ENCODE measurements around the gene TBC1D5.

TBC1D5 gene

DNA sequence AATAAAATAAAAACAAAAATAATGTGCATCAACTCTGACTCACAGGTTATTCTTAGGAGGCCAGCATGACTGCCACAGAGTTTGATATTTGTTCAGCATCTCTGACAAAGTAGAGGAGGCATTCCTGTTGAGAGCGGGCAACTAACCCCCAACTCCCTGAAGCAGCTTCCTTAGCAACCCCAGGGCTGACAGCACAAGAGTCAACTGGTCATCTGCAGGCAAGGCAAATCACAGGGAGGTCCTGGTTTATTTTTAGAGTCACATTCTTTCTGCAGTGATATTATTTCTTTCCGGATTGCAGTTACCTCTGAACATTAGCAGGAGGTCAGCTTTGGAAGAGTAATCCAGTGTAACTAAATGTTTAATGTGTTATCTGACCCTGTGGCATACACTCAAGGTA, 584.7 kb downstream of the TBC1D5 start:
- no peak for DNase-seq
- in situ Hi-C loops (cut with HindIII; ENCODE audit: low pct_ligation_motif_present, low pct_unique_long_range_greater_than_20kb, low sequenced_read_pairs), result no loop called here

GRCh38 chr3:17156864-17157263, 585.6 kb downstream of the TBC1D5 start:
- DNase-seq, result no peak
- in situ Hi-C loops (cut with HindIII; ENCODE audit: low pct_ligation_motif_present, low pct_unique_long_range_greater_than_20kb, low sequenced_read_pairs), result no loop called here

- in situ Hi-C loops (cut with HindIII; ENCODE audit: low pct_ligation_motif_present, low pct_unique_long_range_greater_than_20kb, low sequenced_read_pairs), result no loop called here
- no peak for DNase-seq
Measured at GRCh38 chr3:17155951-17156350, 586.5 kb downstream of the TBC1D5 start.

DNA sequence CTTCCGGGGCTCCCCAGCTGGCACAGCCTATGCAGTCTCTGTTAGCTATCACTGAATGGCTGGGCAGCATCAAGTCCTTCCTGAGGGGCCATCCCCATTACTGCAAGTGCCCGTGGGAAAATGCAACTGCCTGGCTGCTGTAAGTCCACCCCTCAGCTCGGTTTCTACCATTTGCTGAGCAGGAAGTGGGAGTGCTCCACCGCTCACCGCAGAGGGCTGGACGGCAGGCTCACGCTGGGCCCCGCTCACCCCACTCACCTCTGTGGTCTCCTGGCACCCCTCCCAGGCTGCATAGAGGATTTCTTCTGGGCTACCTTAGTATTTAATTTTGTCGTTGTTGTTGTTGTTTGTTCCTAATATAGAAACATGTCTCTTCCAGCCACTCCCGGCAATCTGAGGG, 587.5 kb downstream of the TBC1D5 start:
- no peak for DNase-seq
- in situ Hi-C loops (cut with HindIII; ENCODE audit: low pct_ligation_motif_present, low pct_unique_long_range_greater_than_20kb, low sequenced_read_pairs), result no loop called here

GRCh38 chr3:17154221-17154620, 588.2 kb downstream of the TBC1D5 start:
- in situ Hi-C loops (cut with HindIII; ENCODE audit: low pct_ligation_motif_present, low pct_unique_long_range_greater_than_20kb, low sequenced_read_pairs), result no loop called here
- no peak for DNase-seq

GRCh38 chr3:17153209-17153608, 589.2 kb downstream of the TBC1D5 start:
- in situ Hi-C loops (cut with HindIII; ENCODE audit: low pct_ligation_motif_present, low pct_unique_long_range_greater_than_20kb, low sequenced_read_pairs), result no loop called here
- no peak for DNase-seq

GRCh38 chr3:17151598-17152373, 590.6 kb downstream of the TBC1D5 start:
- DNase-seq, result no peak
- in situ Hi-C loops (cut with HindIII; ENCODE audit: low pct_ligation_motif_present, low pct_unique_long_range_greater_than_20kb, low sequenced_read_pairs), result no loop called here

GRCh38 chr3:17149076-17149475, 593.4 kb downstream of the TBC1D5 start:
- DNase-seq, result no peak
- in situ Hi-C loops (cut with HindIII; ENCODE audit: low pct_ligation_motif_present, low pct_unique_long_range_greater_than_20kb, low sequenced_read_pairs), result no loop called here

- no peak for DNase-seq
- in situ Hi-C loops (cut with HindIII; ENCODE audit: low pct_ligation_motif_present, low pct_unique_long_range_greater_than_20kb, low sequenced_read_pairs), result no loop called here
Measured at GRCh38 chr3:17144665-17144993, 597.8 kb downstream of the TBC1D5 start.

GRCh38 chr3:17143893-17144664, 598.4 kb downstream of the TBC1D5 start:
- in situ Hi-C loops (cut with HindIII; ENCODE audit: low pct_ligation_motif_present, low pct_unique_long_range_greater_than_20kb, low sequenced_read_pairs), result no loop called here
- no peak for DNase-seq

DNA sequence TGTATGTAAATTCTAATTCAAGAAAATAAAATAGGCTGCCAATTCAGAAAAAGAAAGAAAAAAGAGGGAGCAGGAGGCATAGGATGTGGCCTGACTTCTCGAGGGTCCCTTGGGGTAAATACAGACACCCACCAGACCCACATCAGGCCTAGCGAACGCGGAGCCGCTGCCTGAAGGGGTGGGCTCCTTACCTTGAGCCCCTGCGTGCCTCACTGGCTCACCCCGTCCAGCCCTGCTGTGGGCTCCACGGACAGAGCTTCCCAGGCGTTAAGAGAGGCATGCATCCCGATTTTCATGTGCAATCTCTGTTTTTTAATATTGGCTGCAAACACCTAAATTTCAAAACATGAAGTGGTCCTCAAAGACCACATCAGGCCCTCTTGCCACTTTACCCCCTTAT, 599.9 kb downstream of the TBC1D5 start:
- DNase-seq, result no peak
- in situ Hi-C loops (cut with HindIII; ENCODE audit: low pct_ligation_motif_present, low pct_unique_long_range_greater_than_20kb, low sequenced_read_pairs), result no loop called here

DNA sequence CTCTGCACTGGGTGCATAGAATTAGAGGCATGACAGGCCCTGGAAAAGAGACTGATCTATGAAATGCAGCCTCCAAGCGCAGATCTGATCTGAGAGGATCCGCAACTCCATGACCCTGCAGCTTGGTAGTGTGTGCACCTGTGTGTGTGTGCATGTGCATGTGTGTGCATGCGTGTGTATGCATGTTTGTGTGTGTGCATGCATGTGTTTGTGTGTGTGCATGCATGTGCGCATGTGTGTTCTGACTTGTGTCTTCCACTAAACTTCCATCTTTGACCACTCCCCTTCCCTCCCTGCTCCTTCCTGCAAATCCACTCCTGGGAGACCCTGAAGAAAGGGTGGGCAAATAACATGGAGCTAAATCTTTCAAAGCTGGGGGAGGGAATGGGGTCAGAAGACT, 600.7 kb downstream of the TBC1D5 start:
- in situ Hi-C loops (cut with HindIII; ENCODE audit: low pct_ligation_motif_present, low pct_unique_long_range_greater_than_20kb, low sequenced_read_pairs), result no loop called here
- DNase-seq, result no peak

GRCh38 chr3:17140670-17141505, 601.5 kb downstream of the TBC1D5 start:
- in situ Hi-C loops (cut with HindIII; ENCODE audit: low pct_ligation_motif_present, low pct_unique_long_range_greater_than_20kb, low sequenced_read_pairs), result no loop called here
- no peak for DNase-seq

- DNase-seq, result no peak
- in situ Hi-C loops (cut with HindIII; ENCODE audit: low pct_ligation_motif_present, low pct_unique_long_range_greater_than_20kb, low sequenced_read_pairs), result no loop called here
Measured at GRCh38 chr3:17138246-17139039, 604.0 kb downstream of the TBC1D5 start.

DNA sequence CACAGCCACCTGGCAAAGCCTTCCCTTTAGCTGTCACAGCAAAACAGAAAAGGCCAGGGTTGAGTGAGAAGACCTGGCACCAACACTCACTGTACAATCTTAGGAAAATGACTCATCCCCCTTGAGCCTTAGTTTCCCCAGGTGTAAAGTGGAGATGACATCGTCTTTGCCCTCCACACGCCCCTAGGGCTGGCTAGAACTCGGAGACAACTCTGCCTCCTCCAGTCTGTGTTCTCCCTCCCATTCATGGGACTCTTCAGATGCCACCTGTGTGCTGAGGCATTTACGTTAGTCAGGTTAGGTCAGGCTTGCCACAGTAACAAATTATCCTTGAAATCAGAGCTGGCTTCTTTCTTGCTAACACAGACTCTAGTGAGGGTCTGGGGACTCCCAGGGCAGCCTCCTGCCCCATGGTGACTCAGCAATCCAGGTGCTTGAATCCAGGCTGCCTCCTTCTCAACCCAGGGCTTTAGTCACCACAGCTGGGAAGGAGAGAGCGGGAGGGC, 605.1 kb downstream of the TBC1D5 start:
- in situ Hi-C loops (cut with HindIII; ENCODE audit: low pct_ligation_motif_present, low pct_unique_long_range_greater_than_20kb, low sequenced_read_pairs), result no loop called here

DNA sequence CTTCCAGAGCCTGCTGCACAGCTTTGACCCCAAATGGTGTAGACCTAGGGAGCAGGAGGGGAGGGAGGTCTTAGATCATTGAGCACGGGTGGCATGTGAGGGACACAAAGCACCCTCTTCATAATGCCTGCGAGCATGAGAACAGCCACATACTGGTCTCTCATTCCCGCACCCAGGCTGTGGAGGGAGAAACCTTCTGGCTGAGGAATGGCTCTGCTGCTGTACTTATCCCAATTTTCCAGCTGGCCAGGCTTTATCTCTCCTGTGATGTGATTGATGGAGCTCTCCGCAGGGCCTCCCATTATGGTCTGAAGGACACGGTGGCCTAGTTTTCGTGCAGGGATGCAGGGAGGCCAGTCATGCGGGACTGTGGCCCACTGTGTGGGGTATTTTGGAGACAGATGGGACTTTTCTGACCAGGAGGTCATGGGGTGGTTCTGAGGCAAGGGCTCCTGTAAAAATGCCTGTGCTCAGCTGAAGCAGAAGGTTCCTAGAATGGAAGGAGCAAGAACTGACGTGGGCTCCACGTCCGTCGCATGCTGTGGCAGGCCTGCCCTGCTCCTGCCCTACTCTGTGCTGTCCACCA, 606.2 kb downstream of the TBC1D5 start:
- no peak for DNase-seq
- in situ Hi-C loops (cut with HindIII; ENCODE audit: low pct_ligation_motif_present, low pct_unique_long_range_greater_than_20kb, low sequenced_read_pairs), result no loop called here

More for the DNA sequence above, 605.1 kb downstream of the TBC1D5 start:
- DNase-seq, result no peak

DNA sequence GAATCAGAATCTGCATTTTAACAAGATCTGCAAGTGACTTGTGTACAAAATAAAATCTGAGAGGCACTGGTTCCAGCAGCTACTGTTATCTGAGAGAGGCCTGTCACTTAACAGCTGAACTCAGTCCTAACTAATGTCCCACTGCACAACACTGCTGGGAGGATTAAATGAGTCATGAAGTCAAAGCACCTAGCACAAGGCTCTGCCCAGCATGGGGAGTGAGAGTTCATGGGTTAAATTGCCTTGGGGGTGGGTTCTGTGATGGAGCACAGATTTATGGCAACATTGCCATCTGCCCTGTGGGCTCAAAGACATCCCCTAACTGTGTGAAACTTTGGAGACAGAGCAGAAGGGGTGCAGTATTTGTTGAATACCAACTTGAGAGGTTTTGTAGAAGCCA, 606.7 kb downstream of the TBC1D5 start:
- in situ Hi-C loops (cut with HindIII; ENCODE audit: low pct_ligation_motif_present, low pct_unique_long_range_greater_than_20kb, low sequenced_read_pairs), result no loop called here
- no peak for DNase-seq
